ENCODE data around the gene SIPA1L3. TPM values are rescaled to one million over a fixed set of nuclear protein-coding genes. Genes with fewer than 3 reads are reported as not detected.

SIPA1L3 gene
- total RNA-seq, 1 donor = 28.9 TPM

GRCh38 chr19:38125238-38125637 is 218.2 kb downstream of the SIPA1L3 start:
- no peak for TF ChIP-seq CTCF (IDR thresholded peaks at IDR 0.05; ENCODE audit: insufficient read depth, low read length)
- DNase-seq (ENCODE audit: low read depth) = no peak
- no peak overlapping the region for H3K4me3 ChIP-seq (ENCODE audit: low read depth, low read length)

GRCh38 chr19:38130399-38130798 is 223.4 kb downstream of the SIPA1L3 start:
- no peak for DNase-seq (ENCODE audit: low read depth)
- no peak overlapping the region for H3K4me3 ChIP-seq (ENCODE audit: low read depth, low read length)
- TF ChIP-seq CTCF (IDR thresholded peaks at IDR 0.05; ENCODE audit: insufficient read depth, low read length) = no peak

- no peak for TF ChIP-seq CTCF (IDR thresholded peaks at IDR 0.05; ENCODE audit: insufficient read depth, low read length)
- H3K4me3 ChIP-seq (ENCODE audit: low read depth, low read length) = no peak overlapping the region
- DNase-seq (ENCODE audit: low read depth) = no peak
Measured at GRCh38 chr19:38132781-38133180, 225.8 kb downstream of the SIPA1L3 start.

GRCh38 chr19:38133319-38133718 is 226.3 kb downstream of the SIPA1L3 start:
- no peak overlapping the region for H3K4me3 ChIP-seq (ENCODE audit: low read depth, low read length)
- no peak for TF ChIP-seq CTCF (IDR thresholded peaks at IDR 0.05; ENCODE audit: insufficient read depth, low read length)
- DNase-seq (ENCODE audit: low read depth) = no peak

- DNase-seq (ENCODE audit: low read depth) = peak; percentile 57
- peak; percentile 72 for TF ChIP-seq CTCF (IDR thresholded peaks at IDR 0.05; ENCODE audit: insufficient read depth, low read length)
- H3K4me3 ChIP-seq (ENCODE audit: low read depth, low read length) = no peak overlapping the region
Measured at GRCh38 chr19:38134540-38135149, 227.6 kb downstream of the SIPA1L3 start.

- peak; percentile 46 for DNase-seq (ENCODE audit: low read depth)
- H3K4me3 ChIP-seq (ENCODE audit: low read depth, low read length) = no peak overlapping the region
- TF ChIP-seq CTCF (IDR thresholded peaks at IDR 0.05; ENCODE audit: insufficient read depth, low read length) = no peak
Measured at GRCh38 chr19:38135150-38135998, 228.4 kb downstream of the SIPA1L3 start.

Data from fibroblast of the aortic adventitia (primary cell).